HTERT RPE-1 (cell line): ENCODE results near the gene C11orf42.
"Not testable (repeated sequence)": the region's sequence is repeated elsewhere in the genome, so short reads cannot be mapped to it uniquely, and the experiment has no call there.

Experiments used
- in situ Hi-C: fragments of 300-500 bp; cut with MboI; formaldehyde crosslinking; loops from 4 replicates; pipeline ENCODE4 v1.14.3; 2020; ENCODE audit warnings: low sequenced_read_pairs

C11orf42 gene

DNA sequence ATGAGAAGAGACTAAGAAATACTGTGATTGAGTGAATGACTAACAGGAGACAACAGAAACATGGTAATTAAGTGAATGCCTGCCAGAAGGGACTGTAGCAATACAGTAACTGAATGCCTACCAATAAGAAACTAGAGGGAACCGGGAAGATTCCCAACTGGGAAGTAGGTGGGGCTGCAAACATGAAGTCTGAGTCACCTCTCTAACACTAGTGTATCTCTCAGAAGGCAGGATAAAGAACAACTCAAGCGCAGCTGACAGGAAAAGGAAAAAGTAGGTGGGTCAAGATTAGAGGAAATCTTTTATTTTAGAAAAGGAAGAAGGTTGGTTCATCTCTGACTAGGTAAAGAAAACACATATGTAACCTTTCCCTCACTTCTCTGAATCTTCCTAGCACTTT is 14.0 kb downstream of the C11orf42 start:
- in situ Hi-C loops, result no loop called here

DNA sequence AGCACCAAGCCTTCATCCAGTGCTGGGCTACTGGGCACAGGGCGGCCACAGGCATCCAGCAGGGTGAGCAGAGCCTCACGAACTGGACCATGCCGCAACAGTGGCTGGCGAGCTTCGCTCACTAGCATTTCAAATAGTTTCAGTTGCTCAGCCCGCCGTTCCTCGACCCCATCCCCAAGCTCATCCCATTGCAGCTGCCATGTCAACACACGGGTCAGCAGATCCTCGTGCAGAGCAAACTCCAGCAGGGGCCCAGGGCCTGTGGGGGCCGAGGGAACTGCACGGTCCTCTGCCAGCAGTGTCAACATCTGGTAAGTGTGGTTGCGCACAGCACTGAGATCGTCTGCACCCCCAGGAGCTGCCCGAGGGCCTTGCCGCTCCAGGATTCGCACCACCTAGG is 18.5 kb downstream of the C11orf42 start:
- in situ Hi-C loops, result no loop called here

- in situ Hi-C loops, result no loop called here
Measured at GRCh38 chr11:6224421-6224820, 19.1 kb downstream of the C11orf42 start.

- in situ Hi-C loops, result no loop called here
Measured at GRCh38 chr11:6225024-6225423, 19.7 kb downstream of the C11orf42 start.

DNA sequence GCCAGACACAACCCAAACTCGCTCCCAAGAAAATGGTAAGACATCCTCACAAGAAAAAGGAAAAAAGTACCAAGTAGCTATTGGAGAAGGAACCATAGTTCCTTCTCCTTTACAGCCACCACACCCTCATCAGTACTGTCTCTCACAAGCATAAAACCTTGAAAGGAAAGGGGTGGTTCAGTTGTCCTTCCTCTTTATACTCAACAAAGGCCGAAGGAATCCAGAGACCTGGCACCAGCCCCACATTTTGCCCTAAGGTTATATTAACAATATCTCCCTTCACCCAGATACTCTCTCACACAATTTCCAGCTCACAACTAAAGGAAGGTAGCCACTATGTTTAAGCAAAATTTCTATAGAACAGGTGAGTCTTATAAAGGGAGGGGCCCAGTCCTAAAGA is 20.5 kb downstream of the C11orf42 start:
- in situ Hi-C loops, result no loop called here

DNA sequence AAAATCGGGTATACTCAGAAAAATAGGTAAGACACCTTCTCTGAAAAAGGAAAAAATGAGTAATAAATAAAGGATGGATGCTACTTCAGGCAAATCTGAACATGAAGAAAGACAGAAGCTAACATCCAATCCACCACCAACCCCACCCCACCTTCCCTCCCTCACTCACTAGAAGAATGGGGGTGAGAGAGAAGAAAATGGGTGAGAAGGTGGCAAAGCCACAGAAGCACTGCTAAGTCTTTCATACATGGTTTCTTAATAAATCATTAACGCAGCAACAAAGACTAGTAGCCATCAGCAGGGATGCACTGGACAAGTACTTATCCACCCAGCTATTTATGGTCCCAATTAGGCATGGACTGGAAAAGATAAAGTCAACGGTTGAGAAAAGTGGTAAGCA is 23.2 kb downstream of the C11orf42 start:
- in situ Hi-C loops, result no loop called here

DNA sequence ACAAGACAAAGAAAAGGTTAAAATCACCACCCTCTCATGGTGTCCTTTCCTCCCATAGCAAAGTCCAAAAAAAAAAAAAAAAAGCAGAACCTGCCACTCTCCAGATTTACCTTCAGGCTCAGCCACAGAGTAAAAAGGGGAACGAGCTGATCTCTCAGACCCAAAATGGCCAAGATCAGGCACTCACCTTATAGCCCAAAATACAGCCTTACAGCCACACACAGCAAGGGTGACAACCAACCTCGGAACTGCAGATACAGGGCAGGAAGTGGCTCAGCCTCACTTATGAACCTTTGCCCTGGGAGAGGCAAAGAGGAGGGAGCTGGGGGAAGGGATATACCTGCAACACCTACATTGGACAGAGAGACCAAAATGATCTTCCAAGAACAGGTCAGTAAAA is 24.6 kb downstream of the C11orf42 start:
- in situ Hi-C loops, result no loop called here

DNA sequence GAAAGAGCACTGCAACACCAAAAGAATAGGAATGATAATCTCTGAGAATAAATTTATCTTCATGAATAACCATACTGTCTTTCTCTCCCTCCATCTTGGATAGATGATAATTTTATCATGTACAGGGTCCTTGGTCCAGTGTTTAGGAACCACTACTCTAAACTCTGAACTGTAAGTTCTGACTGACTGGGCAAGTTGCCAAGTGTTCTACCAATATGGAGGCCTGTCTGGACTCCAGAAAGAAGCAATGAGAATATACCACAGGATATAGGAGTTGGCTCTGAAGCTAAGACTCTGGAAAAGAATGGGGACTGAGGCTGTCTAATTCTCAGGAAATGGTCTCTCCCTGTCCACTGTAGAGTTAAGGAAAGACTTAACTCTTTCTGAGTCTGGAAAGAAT is 27.5 kb downstream of the C11orf42 start:
- in situ Hi-C loops, result no loop called here

GRCh38 chr11:6233984-6234386 is 28.6 kb downstream of the C11orf42 start:
- in situ Hi-C loops, result no loop called here

DNA sequence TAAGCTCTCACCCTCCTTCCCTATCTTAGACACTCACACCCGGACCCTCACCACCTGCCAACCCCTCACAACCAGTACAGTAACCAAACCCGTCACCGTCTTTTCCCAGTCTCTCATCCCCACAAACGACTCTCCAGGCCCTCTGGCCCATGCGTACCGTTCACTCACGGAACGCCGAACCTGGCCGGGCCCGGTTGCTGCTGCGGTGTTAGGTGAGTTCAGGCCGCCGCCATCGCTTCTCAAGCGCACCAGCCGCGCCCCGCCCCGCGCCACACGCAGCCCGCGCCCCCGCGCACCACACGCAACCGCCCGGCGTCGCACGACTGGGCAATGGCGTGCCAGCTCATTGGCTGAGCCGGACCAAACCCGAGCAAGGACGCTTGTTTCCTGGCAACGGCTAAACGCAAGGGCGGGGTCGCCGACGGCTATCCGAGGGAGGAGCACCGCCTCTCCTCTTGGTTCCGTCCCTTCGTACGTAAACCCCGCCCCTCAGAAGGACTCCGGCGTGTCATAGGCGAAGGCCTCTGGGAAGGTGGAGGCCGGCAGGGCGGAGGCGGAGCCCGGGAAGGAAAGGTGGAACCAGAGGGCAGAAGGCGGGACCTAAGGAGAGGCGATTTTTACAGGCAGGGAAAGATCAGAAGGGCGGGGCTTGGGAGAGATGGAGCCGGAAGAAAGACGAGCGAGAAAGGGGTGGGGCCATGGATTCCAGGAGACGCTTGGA is 29.2 kb downstream of the C11orf42 start, which contains the start of gene FHIP1B:
Gene FHIP1B, minus strand, starts transcription at position 250 of the 721 bp plus-strand sequence. CDS start 10,120 bp downstream, outside the sequence.
- in situ Hi-C loops, result no loop called here

DNA sequence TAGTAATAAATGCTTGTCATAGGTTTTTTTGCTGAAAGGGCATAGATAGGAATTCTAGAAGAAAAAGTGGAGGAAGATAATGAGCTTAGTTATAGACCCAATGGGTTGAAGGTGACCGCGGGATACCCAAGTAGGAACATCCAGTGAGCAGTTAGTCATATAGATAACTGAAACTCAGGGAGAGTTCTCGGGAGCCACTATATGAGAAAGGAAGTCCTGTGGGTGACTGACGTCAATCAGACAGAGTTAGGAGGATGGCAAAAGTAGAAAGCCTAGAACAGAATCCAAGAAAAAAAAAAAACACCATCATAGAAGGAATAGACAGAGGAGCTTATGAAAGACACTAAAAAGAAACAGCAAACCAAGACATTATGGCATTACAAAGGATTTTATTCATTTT is 31.9 kb downstream of the C11orf42 start:
- in situ Hi-C loops, result no loop called here

DNA sequence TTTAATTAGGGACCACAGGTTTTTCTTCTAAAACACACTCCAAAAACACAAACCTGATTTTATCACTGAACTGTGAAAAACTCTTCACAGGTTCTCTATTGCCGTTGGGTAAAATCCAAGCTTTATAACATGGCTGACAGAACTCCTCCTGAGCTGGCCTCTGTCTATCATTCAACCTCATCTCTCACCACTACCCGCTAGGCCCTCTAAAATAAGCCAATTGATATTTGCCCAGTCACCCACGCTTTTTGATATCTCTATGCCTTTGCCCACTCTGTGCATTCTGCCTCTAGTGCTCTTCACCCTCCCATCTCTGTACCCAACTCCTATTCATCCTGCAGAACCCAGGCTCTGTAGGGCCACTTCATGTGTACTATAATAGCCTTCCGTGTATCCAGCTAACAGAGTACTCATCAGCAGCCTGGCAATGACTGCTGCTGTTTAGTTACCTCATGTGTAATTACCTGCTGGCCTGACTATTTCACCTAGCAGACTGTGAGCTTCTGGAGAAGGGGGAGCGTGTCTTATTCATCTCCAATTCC is 32.5 kb downstream of the C11orf42 start:
- in situ Hi-C loops, result no loop called here

DNA sequence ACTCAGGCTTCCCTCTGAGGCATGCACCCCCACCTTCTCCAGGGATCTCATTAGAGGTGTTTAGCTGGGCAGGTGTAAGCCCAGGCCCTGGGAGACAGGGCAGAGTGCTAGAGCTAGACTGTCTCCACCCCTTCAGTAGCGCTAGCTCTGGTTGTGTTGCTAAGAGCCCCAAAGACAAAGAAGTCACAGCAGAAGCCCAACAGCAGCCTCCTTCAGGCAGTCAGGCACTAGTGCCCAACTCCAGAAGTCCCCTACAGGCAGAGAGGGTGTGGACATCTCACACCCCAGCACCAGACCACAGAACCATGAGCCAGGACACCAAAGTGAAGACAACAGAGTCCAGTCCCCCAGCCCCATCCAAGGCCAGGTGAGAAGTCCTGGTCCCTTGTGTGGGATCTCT is 33.5 kb downstream of the C11orf42 start, which contains the start of gene CNGA4:
Gene CNGA4, plus strand, starts transcription at position 188 of the 400 bp plus-strand sequence. Its CDS starts 118 bp downstream, at position 306.
- in situ Hi-C loops, result no loop called here

DNA sequence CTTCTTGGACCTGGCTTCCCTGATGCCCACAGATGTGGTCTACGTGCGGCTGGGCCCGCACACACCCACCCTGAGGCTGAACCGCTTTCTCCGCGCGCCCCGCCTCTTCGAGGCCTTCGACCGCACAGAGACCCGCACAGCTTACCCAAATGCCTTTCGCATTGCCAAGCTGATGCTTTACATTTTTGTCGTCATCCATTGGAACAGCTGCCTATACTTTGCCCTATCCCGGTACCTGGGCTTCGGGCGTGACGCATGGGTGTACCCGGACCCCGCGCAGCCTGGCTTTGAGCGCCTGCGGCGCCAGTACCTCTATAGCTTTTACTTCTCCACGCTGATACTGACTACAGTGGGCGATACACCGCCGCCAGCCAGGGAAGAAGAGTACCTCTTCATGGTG is 34.8 kb downstream of the C11orf42 start:
- in situ Hi-C loops, result no loop called here

GRCh38 chr11:6240781-6241180 is 35.4 kb downstream of the C11orf42 start:
- in situ Hi-C loops, result no loop called here

GRCh38 chr11:6241316-6241715 is 36.0 kb downstream of the C11orf42 start:
- in situ Hi-C loops, result no loop called here

DNA sequence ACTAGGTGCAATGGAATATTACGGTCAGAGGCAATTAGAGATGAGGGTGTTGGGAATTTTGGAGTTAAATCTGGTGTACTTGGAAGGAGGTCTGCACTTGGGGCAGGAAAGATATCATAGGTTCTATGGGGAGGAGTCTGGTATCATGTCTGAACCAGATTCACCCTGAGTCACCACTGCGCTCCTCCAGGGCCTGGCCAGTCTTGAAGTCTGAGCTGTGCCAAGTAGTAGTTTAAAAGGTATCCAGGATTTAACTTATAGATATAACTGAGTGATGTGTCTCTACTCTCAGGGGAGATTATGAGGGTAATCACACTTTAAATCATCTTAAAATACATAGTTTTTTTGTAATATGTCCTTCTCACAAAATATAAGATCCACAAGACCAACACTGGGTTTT is 40.2 kb downstream of the C11orf42 start:
- in situ Hi-C loops, result no loop called here

DNA sequence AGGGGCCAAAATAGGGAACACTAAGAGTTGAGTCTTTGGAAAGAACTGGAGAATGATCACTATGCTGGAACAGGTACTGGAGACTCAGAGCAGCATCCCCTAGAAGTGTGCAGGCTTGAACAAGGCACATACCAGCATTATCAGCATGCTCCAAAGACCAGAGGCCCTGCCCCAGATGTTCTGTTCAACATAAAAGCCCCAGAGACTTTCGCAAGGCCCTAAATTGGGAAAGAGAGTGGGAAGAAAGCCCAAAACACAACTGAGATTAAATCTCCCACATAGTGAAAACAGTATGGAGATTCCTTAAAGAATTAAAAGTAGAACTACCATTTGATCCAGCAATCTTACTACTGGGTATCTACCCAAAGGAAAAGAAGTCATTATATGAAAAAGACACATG is 42.9 kb downstream of the C11orf42 start:
- in situ Hi-C loops, result no loop called here

DNA sequence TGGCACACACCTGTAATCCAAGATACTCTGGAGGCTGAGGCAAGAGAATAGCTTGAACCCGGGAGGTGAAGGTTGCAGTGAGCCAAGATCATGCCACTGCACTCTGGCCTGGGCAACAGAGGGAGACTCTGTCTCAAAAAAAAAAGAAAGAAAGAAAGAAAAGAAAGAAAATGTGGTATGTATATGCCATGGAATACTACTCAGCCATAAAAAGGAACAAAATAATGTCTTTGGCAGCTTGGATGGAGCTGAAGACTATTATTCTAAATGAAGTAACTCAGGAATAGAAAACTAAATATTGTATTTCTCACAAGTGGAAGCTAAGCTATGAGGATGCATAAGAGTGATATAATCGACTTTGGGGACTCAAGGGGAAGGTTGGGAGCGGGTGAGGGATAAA is 43.5 kb downstream of the C11orf42 start:
- in situ Hi-C loops, result not testable (repeated sequence)

- in situ Hi-C loops, result no loop called here
Measured at GRCh38 chr11:6249770-6250555, 44.6 kb downstream of the C11orf42 start.

DNA sequence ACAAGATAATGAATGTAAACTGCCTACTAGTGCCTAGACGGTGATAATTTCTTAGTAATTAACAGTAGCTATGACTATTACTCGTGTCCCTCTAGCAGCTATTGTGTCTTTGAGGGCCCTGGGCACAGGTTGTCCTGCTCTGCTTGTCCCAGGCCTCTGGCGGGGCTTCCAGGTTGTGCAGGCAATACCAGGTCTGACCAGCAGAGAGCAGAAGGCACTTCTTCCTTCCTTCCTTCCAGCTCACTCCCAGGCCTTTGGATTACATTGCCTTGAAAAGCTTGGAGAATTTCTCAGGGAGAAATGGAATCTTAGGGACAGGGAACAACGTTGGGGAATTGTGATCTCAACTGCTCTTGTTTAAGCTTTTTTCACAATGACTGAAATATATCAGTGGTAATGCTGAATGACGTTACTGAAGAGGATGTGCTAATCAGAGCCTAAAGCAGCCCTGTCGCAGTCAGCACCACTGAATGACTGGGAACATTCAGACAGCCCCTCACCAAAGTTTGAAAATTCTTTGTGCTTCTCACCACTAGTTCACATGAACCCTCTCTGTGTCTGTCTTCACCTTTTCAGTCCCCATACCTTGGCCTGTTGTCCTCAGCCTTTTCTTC is 45.9 kb downstream of the C11orf42 start:
- in situ Hi-C loops, result no loop called here
